Endometrial microvascular endothelial cells (primary cell): Measurements from ENCODE around the gene TMEM127. TPM values are rescaled to one million over a fixed set of nuclear protein-coding genes. Genes with fewer than 3 reads are reported as not detected.
"Not testable (repeated sequence)": the region's sequence is repeated elsewhere in the genome, so short reads cannot be mapped to it uniquely, and the experiment has no call there.

Source experiments
- in situ Hi-C: cut with HindIII; loops from 2 replicates; pipeline ENCODE4 v1.10.0; 2017; ENCODE audit warnings: low sequenced_read_pairs, low pct_unique_long_range_greater_than_20kb; ENCODE audit errors: inconsistent ontology term
- total RNA-seq: library from RNA; depleted of rRNA; stranded (reverse); fragments of >200 nt; gene quantifications from one replicate; pipeline ENCODE4 v1.2.3, GENCODE V29; 2015; ENCODE audit errors: inconsistent ontology term

TMEM127 gene
- 36.6 TPM for total RNA-seq

- in situ Hi-C loops = no loop called here
These were observed at the start of gene TMEM127, which contains the start of gene CIAO1 for GRCh38 chr2:96265840-96266679. TSS of gene TMEM127 (minus strand) at chr2:96265997. CDS start at chr2:96265381, 616 bp downstream. TSS of gene CIAO1 (plus strand) at chr2:96266225. CDS start at chr2:96266351, 126 bp downstream.

GRCh38 chr2:96315005-96315399, 49.2 kb upstream of the TMEM127 start:
- in situ Hi-C loops = no loop called here

- in situ Hi-C loops = no loop called here
These were observed 42.5 kb upstream of the TMEM127 start for GRCh38 chr2:96308248-96308647.

- in situ Hi-C loops = no loop called here
These were observed 40.6 kb upstream of the TMEM127 start for GRCh38 chr2:96306370-96306769.

GRCh38 chr2:96305979-96306308, 40.1 kb upstream of the TMEM127 start:
- in situ Hi-C loops = no loop called here

GRCh38 chr2:96305091-96305978, 39.5 kb upstream of the TMEM127 start, which contains the start of gene SNRNP200:
TSS of gene SNRNP200 (minus strand) at chr2:96305546. CDS start at chr2:96305437, 109 bp downstream.
- in situ Hi-C loops = no loop called here

GRCh38 chr2:96304606-96305005, 38.8 kb upstream of the TMEM127 start:
- in situ Hi-C loops = no loop called here

- in situ Hi-C loops = no loop called here
These were observed 36.1 kb upstream of the TMEM127 start for GRCh38 chr2:96301865-96302264.

- in situ Hi-C loops = no loop called here
These were observed 31.1 kb upstream of the TMEM127 start for GRCh38 chr2:96296925-96297324.

GRCh38 chr2:96294271-96294670, 28.5 kb upstream of the TMEM127 start:
- in situ Hi-C loops = not testable (repeated sequence)

GRCh38 chr2:96291751-96292150, 26.0 kb upstream of the TMEM127 start:
- in situ Hi-C loops = no loop called here

- in situ Hi-C loops = no loop called here
These were observed 21.6 kb upstream of the TMEM127 start for GRCh38 chr2:96287273-96287856.

- in situ Hi-C loops = no loop called here
These were observed 11.1 kb upstream of the TMEM127 start for GRCh38 chr2:96276787-96277499.

- in situ Hi-C loops = no loop called here
These were observed 8.7 kb upstream of the TMEM127 start for GRCh38 chr2:96274355-96275056.

GRCh38 chr2:96273763-96274162, 8.0 kb upstream of the TMEM127 start:
- in situ Hi-C loops = no loop called here

- in situ Hi-C loops = no loop called here
These were observed 6.2 kb upstream of the TMEM127 start for GRCh38 chr2:96271995-96272394.

- in situ Hi-C loops = no loop called here
These were observed 1.6 kb upstream of the TMEM127 start for GRCh38 chr2:96267159-96267971.
